ENCODE data around the gene CCDC159. TPM values are rescaled to one million over a fixed set of nuclear protein-coding genes. Genes with fewer than 3 reads are reported as not detected.
"Not testable (repeated sequence)": the region's sequence is repeated elsewhere in the genome, so short reads cannot be mapped to it uniquely, and the experiment has no call there.

CCDC159 gene, protein sequence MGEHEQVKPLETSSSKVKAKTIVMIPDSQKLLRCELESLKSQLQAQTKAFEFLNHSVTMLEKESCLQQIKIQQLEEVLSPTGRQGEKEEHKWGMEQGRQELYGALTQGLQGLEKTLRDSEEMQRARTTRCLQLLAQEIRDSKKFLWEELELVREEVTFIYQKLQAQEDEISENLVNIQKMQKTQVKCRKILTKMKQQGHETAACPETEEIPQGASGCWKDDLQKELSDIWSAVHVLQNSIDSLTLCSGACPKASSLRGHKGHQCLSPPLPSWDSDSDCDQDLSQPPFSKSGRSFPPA
- polyA plus RNA-seq (2013, experiment 1 of 2; ENCODE audit: insufficient read length): 6.7 TPM
- polyA plus RNA-seq (2013, experiment 2 of 2; ENCODE audit: insufficient read length): 13.0 TPM

DNA sequence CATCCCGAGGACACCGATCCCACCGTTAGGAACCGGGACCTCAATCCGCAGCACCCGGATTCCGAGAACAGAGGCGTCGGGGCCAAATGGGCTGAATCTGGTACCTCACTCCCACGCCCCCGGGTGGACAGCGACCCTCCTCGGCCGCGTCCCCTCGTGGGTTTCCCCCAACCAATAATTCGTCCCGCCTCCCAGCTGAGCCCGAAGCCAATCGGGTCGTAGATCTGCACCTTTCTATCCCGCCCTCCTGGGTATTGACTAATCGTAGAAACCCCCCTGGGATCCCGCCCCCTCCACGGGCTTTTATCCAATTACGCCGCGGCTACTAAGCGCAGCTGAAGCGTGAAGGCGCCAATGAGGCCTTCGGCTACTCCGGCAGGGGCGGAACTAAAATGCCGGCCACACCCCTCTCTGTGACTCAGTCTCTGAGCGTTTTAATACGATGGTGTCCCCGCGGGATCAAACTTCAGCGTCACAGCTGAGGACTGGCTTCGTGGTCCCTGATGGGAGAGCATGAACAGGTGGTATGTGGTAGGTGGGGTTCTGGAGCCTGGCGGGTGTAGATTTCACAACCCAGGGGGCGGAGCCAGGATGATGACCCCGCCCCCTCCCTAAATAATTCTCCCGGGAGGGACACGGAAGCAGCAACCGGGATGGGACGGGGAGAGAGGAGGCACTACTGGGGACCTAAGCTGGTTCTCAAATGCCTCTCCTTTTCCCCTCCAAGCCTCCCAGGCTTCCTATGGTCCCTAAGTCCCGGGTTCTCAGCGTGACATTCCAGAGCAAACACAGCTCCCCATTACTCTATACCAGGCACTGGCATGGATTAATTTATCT is at the start of gene CCDC159, which contains the start of gene TMEM205:
TSS of gene CCDC159 (plus strand) at position 416 of the 837 bp plus-strand sequence. CDS start at position 504, 88 bp downstream.
TSS of gene TMEM205 (minus strand) at position 165 of the 837 bp plus-strand sequence. CDS start 649 bp downstream, outside the sequence.
- peak; percentile 99 for DNase-seq

DNA sequence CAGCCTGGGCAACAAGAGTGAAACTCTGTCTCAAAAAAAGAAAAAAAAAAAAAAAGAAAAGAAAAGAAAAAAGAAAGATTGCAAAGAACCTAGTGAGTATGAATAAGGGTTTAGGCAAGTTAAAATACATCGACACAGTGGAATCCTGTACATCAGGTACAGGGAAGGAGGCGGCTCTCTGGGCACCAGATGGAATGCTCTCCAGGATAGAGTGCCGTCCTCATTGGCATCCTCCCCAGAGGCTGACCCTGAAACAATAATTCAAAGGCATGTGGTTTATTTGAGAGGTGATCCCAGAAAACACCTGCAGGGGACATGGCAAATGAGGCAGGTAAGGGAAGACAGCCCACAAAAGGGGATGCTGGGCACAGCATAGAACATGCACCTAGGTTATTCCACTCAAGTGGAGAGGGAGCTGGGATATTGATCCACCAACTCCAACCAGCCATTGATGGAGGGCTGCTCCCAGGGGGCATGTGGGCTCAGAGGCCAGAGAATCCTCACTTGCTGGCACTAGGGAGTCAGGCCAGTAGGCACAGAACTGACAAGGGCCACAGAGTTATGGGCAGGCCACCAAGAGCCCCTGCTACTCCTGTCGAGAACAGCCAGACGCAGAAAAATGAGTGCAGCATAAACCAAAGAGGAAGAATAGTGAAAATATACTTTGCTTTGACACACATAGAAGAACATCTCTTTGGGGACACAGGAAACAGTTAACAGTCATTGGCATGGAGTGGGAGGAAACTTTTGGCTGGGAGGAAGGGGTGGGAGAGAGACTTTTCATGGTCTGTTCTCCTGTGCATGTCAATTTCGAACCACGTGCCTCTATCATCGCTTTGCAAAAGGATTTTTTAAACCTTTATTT is 46.1 kb upstream of the CCDC159 start:
- DNase-seq: no peak

DNA sequence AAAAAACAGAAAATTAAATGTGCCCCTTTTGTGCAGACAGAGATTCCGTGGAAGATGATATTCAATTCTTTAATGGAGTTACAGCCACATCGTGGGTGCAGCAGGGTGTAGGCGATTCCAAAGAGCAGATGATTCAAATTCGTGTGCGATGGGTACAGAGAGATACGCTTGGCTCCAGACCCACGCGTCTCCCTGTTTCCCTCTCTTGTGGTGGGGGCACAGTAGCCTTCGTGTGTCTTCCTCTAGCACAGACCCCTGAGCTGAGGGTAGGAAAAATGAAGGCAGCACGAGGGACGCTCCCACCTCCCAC is 45.6 kb upstream of the CCDC159 start:
- DNase-seq: no peak

DNA sequence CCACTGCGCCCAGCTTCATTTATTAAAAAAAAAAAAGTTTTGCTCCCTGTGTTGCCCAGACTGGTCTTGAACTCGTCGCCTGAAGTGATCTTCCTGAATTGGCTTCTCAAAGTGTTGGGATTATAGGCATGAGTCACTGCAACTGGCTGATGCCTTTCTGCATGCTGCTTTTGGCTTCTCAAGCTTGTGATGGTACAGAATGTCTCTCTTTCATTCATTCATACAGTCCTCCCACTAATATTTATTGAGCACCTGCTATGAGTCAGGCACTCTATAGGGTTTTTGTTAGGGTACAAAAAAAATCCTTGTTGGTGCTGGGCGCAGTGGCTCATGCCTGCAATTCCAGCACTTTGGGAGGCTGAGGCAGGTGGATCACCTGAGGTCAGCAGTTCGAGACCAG is 41.4 kb upstream of the CCDC159 start:
- DNase-seq: no peak

DNA sequence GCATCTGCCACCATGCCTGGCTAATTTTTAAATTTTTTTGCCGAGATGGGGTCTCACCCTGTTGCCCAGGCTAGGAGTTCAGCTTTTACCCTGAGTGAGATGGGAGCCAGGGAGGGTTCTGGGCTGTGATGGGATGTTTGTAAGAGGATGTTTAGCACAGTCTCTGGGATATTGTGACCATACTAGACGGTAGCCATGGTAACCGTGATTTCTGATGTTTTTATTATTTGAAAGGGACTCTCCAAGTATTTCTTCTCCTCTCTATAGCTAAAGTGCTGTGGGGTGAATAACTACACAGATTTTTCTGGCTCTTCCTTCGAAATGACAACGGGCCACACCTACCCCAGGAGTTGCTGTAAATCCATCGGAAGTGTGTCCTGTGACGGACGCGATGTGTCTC is 40.0 kb upstream of the CCDC159 start:
- no peak for DNase-seq

DNA sequence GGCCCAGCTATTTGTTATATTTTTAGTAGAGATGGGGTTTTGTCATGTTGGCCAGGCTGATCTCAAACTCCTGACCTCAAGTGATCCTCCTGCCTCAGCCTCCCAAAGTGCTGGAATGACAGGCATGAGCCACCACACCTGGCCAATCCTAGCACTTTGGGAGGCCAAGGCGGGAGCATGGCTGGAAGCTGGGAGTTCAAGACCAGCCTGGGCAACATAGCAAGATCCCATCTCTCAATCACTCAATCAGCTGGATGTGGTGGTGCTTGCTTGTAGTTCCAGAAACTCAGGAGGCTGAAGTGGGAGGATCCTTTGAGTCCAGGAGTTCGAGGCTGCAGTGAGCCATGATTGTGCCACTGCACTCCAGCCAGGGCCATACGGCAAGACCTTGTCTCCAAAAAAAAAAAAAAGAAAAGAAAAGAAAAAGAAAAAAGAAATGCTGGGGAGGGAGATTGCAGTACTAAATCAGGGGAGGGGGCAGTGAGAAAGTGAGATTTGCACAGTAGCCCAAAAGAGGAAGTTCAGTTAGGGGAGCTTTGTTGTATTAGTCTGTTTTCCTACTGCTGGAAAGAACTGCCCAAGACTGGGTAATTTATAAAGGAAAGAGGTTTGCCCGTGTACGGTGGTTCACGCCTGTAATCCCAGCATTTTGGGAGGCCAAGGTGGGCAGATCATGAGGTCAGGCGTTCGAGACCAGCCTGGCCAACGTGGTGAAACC is 25.9 kb upstream of the CCDC159 start:
- not testable (repeated sequence) for DNase-seq

DNA sequence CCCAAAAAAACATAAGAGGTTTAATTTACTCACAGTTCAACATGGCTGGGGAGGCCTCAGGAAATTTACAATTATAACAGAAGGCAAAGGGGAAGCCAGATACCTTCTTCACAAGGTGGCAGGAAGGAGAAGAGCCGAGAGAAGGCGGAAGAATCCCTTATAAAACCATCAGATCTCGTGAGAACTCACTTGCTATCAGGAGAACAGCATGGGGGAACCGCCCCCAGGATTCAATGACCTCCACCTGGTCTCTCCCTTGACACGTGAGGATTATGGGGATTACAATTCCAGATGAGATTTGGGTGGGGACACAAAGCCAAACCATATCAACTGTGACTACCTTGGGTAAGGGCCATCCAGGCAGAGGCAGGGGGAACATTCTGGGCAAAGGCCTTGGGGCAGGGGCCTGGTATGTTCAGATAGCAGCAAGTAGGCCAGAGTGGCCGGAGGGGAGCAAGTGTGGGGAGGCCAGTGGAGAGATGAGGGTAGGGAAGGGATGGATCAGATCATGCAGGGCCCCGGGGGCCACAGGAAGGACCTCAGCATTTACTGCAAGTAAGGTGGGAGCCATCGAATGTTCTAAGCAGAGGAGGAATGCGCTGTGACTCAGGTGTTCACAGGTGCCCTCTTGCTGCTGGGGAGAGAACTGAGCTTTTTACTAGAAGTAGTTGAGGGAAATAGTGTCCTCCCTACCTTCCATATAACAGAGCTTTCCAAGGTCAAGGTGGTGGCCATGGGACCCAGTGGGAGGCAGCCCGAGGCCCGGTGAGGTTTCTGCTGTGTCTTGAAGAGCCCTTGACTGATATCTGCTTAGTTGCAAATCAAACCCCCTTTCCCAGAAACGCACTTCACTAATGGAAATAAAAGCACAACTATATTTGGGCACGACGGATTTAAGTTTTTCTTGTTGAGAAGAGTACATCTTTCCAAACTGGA is 24.9 kb upstream of the CCDC159 start:
- DNase-seq: no peak

DNA sequence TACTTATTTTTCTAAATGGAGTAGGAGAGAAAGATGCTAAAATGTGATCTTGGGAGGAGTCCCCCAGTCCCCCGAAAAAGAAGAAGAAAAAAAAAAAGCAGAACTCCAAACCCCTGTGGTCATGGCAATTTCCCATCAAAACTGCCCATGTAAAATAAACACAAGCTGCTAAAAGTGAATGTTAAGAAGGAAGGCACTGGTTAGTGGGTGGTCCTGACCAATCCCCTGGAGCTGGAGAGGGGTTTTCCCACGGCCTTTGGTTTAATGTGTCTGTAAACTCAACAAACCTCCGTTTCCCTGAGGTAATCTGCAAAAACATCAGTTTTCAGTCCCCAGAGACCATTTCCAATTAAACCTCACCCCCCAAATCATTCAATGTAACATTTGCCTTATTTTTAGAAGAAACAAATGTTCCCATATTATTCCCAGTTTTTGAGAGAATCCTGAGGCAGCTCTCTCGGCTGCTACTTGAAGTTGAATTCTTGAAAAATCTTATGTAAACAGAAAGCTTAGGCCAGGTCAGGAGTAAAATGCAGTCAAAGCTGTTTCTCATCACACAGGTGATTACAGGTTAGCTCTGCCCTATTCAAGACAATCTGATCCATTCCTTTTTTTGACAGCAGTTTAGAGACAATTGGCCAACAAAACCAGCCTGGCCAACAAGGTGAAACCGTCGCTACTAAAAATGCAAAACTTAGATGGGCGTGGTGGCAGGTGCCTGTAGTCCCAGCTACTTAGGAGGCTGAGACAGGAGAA is 23.9 kb upstream of the CCDC159 start:
- DNase-seq: no peak

DNA sequence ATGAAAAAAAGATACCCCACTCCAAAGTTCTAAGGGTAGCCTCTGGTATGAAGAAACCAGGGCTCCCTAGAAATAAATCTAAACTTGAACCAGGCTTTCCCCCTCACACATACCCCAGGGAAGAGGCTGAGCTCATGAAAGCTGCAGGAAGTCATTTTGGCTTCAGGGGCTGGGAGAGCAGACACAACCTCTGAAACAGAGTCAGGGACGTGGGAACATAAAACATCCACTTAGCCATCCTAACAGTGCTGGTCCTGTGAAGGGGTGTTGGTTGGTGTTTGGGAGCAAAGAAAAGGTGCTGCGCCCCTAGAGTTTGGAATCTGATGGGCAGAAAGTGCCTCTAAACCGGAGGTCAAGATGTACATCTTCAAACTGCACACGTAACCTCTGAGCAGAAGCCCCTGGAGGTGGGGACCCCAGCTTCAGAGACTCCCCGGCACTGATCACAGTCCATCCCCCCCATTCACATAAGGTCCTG is 22.7 kb upstream of the CCDC159 start:
- DNase-seq: no peak

DNA sequence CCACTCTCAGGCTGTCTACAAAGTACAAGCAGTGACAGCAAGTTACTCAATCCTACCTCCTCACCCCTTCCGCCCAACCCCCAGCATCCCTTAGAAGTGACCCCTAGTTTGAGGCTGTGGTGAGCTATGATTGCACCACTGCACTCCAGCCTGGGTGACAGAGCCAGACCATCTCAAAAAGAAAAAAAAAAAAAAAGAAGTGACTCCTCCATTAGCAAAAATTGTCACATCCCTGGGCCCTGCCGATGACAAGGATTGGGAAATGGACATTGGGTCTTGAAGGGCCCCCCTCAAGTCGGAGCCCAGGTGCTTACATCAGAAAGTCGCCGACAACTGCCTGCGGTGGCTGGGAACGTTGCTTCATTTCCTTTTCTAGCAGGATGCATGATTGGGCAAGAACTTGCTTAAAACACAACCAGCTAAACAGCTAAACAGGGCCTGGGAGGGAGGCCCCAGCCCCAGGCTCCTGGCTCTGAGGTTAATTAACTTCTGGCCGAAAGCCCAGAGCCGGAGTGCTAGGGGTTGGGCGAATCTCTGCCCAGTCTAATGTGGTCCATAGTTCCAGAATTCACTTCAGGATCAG is 22.1 kb upstream of the CCDC159 start:
- DNase-seq: peak; percentile 80

DNA sequence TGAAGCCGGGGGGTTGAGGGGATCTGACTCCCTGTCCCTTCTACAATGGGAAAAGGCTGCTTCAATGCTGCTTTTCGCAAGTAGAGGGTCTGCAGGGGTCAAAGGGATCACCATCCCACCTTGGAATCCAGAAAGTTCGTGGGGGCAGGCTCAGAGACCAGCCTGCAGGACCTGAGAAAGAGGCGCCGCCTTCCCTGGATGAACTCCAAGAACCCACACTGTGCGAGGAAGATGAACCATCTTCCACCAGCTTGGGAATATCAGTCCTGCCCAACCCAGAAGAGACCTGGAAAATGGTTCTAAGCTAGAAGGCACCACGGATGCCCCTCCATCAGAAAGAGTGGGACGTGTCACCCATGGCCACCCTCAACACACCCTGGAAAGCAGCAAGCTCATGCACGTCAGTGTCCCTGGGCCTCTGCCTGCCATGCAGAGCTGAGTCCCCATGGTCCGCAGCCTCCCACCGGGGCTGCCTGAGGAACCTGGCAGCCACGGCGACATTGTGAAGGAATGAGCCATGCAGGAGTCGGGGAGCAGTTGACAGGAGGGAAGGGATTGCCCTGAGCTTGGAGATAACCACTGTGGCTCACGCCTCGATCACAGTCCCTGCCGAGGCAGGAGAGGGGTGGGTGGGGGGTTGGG is 21.4 kb upstream of the CCDC159 start:
- DNase-seq: no peak

DNA sequence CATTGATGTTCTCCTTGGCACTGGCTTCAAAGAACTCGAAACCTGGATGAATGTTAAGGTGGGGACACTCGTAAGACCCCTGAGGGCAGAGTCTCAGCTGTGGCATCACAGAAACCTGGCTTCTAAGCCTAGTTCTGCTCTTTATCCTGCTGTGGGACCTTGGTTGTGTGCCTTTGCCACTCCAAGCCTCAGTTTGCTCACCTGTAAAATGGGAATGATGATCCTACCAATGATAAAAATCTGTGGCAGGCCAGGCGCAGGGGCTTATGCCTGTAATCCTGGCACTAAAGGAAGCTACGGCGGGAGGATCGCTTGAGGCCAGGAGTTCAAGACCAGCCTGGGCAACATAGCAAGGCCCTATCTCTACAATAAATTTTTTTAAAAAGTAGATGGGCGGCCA is 20.8 kb upstream of the CCDC159 start:
- DNase-seq: no peak

DNA sequence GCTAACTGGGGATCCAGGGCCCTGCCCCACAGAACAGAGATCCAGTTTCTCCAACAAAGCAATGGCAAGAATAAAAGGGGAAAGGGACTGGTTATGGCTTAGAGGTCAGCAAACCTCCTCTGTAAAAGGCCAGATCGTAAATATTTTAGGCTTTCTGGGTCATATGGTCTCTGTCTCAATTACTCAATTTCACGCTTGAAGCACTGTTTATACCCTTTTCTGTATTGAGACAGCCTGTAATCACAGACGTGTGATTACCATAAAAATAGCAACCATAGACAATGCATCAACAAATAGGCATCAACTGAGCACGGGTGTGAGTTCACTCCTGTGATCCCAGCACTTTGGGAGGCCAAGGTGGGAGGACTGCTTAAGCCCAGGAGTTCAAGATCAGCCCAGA is 16.2 kb upstream of the CCDC159 start:
- no peak for DNase-seq

DNA sequence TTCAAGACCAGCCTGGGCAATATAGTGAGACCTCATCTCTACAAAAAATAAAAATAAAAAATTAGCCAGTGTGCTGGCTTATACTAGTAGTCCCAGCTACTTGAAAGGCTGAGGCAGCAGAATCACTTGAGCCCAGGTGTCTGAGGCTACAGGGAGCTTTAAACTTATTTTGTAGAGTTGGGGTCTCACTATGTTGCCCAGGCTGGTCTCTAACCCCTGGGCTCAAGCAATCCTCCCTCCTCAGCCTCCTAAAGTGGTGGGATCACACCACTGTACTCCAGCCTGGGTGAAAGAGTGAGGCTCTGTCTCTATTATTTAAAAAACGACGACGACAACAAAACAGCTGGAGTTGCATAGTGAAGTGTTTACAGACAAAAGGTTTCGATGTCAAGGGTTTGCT is 14.8 kb upstream of the CCDC159 start:
- DNase-seq: no peak

DNA sequence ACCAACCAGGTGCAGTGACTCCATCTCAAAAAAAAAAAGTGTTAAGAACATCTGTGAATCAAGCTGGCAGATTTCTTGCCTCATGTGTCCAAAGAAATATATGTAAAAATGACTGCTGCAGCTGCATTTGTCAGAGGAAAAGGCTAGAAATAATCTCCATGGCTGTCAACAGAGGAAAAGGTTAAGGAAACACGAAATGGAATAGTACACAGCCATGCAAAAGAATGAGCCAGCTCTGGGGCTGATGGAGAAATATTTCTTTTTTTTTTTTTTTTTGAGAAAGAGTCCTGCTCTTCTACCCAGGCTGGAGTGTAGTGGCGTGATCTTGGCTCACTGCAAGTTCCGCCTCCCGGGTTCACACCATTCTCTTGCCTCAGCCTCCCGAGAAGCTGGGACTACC is 13.5 kb upstream of the CCDC159 start:
- DNase-seq: no peak

DNA sequence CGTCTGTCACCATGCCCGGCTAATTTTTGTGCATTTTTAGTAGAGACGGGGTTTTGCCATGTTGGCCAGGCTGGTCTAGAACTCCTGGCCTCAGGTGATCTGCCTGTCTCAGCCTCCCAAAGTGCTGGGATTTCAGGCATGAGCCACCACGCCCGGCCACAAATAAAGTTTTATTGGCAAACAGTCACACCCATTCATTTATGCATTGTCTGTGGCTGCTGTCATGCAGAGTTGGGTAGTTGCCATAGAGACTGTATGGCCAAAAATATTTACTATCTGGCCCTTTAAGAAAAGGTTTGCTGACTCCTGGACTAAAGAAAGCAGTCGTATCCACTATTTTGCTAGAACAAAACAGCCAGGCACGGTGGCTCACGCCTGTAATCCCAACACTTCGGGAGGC is 12.5 kb upstream of the CCDC159 start:
- peak; percentile 21 for DNase-seq

DNA sequence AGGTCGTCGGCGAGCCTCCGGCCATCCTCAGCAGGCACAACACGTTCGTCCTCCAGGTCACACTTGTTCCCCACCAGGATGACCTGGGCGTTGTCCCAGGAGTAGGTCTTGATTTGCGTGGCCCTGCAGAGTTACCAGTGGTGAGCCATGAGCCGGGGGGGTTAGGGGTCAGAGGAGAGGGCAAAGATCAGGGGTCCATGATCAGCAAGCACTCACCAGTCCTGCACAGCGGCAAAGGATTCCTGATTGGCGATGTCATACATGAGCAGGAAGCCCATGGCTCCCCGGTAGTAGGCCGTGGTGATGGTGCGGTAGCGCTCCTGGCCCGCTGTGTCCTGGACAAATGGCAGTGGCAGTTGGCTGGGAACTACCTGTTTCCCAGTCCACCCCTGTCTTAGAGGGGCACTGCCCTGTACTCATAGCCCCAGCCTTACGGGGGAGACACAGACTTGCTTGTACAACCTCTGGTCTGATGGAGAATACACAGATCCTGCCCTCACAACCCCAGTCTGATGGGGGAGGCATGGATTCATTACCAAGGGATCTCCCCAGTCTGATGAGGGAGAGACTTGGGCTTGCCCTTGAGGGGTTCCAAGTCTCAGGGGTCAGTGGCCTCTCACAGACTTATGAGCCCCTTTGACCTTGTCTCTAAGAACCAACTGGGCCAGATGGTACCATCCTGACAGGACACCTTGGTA is 10.7 kb upstream of the CCDC159 start:
- no peak for DNase-seq

DNA sequence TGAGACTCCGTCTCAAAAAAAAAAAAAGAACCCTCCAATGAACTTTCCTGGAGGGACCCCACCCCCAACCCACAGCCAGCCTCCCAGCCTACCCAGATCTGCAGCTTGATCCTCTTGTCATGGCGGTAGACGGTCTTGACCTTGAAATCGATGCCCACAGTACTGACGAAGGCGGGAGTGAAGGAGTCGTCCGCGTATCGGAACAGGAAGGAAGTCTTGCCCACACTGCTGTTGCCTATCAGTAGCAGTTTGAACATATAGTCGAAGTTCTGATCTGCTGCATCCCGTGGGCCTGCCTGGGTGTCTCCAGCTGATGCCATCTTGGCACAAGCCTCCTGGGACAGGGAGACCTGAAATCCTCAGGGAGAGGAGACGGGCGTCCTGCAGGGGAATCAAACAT is 9.2 kb upstream of the CCDC159 start:
- DNase-seq: no peak

DNA sequence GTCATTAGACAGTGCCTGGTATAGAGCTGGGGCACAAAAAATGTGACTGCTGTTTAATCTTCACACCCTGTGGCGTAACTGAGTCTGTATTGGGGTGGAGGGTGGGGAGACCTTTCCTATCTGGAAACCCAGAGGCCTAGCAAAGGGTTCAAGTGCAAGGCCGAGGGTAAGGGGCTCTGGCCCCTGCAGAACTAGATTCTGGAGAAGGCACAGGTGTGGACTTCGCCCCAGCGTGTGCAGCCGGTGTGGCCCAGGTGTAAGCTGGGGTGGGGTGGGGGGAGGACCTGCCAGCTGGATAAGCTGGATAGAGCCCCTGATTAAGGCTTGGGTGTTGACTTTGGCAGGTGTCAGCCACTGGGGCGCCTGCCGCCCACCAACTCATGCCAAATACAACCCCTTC is 8.2 kb upstream of the CCDC159 start:
- DNase-seq: no peak

All from fibroblast of skin of back (primary cell).